Activated B cell treated with CpG ODN at 0.5 μM for 24 hours (primary cell): Measurements from ENCODE around the gene ZCCHC2. TPM values are rescaled to one million over a fixed set of nuclear protein-coding genes. Genes with fewer than 3 reads are reported as not detected.

ENCODE experiments used
- ATAC-seq: fragments of 200-7000 bp; cut with Tn5 transposase; one replicate; pipeline ENCODE4 v1.10.0; 2021; ENCODE audit warnings: low read depth, mild to moderate bottlenecking, moderate library complexity
- CTCF ChIA-PET: fragments of 350-600 bp; sonication (Branson Sonifier 250); formaldehyde crosslinking; loops from one replicate; lab custom pipeline; 2021; ENCODE audit warnings: antibody characterized with exemption; lab: Charles Lee
- POLR2A ChIA-PET: fragments of 350-600 bp; sonication (Branson Sonifier 250); formaldehyde crosslinking; loops from one replicate; lab custom pipeline; 2021; ENCODE audit warnings: antibody characterized with exemption; lab: Charles Lee
- DNase-seq: peaks from one replicate; pipeline ENCODE4 v3.0.0; 2022
- H3K27ac Mint-ChIP-seq: one replicate; pipeline ENCODE4 v1.8.0; 2020; ENCODE audit warnings: mixed read lengths
- H3K27me3 Mint-ChIP-seq: one replicate; pipeline ENCODE4 v1.8.0; 2021; ENCODE audit warnings: mixed read lengths
- H3K36me3 Mint-ChIP-seq: one replicate; pipeline ENCODE4 v1.8.0; 2021; ENCODE audit warnings: low read depth, mixed read lengths
- H3K4me1 Mint-ChIP-seq: one replicate; pipeline ENCODE4 v1.8.0; 2021; ENCODE audit warnings: mixed read lengths
- H3K4me3 Mint-ChIP-seq: one replicate; pipeline ENCODE4 v1.8.0; 2020; ENCODE audit warnings: mild to moderate bottlenecking, mixed read lengths
- H3K9me3 Mint-ChIP-seq: one replicate; pipeline ENCODE4 v1.8.0; 2020; ENCODE audit warnings: mixed read lengths
- CTCF ChIP-seq: fragments of 200-600 bp; IDR thresholded peaks from one replicate; pipeline ENCODE4 v1.8.0; 2022; ENCODE audit warnings: antibody characterized with exemption, mild to moderate bottlenecking
- intact Hi-C: fragments of 100-400 bp; cut with micrococcal nuclease; formaldehyde crosslinking; loops from one replicate; pipeline ENCODE4 v1.15.1; 2024
- total RNA-seq: library from RNA; stranded (reverse); gene quantifications from 2 replicates; pipeline ENCODE4 v1.2.3, GENCODE V29; 2022

ZCCHC2 gene
- total RNA-seq, 1 donor from 2014 or later = 29.4 TPM

DNA sequence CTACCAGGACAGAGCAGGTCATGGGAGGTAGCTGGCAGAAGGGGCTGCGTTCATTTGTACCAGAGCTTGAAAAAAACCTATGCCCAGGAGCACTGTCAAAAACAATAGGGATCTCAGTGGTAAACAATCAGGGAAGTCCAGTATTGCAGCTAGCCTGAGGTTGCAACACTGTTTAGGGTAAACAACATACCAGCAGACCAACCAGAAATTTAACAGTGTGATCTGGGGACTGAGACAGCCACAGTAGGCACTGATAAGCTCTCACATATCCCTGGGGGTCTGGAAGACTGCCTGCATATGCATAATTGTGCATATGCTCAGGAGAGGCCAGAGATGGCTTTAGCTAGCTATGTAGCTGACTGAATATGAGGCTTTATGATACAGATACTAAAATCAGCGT is 12.0 kb upstream of the ZCCHC2 start:
- peaks cover 10% of the 10 kb centered on the region for H3K4me1 Mint-ChIP-seq
- no peak for TF ChIP-seq CTCF
- peaks cover 25% of the 10 kb centered on the region for H3K9me3 Mint-ChIP-seq
- DNase-seq (no peak), ATAC-seq (no peak)
- POLR2A ChIA-PET = no interaction called here
- intact Hi-C loops = no loop called here
- H3K36me3 Mint-ChIP-seq = peaks cover 3% of the 10 kb centered on the region
- no peak overlapping the region for H3K27ac Mint-ChIP-seq
- H3K27me3 Mint-ChIP-seq = no peaks in the 10 kb centered on the region
- no peak overlapping the region for H3K4me3 Mint-ChIP-seq
- CTCF ChIA-PET = interaction anchor here (1.1 kb wide), 1 partner anchor 472 kb away, joined by 3 read pairs; no protein-coding TSS in a partner anchor

- intact Hi-C loops = no loop called here
- peaks cover 25% of the 10 kb centered on the region for H3K9me3 Mint-ChIP-seq
- no peak overlapping the region for H3K27ac Mint-ChIP-seq
- no peaks in the 10 kb centered on the region for H3K27me3 Mint-ChIP-seq
- POLR2A ChIA-PET = interaction anchor here (0.6 to 1.6 kb wide), 2 partner anchors 10 to 14 kb away, joined by 3 to 4 read pairs; partner anchors contain the start of gene ZCCHC2
- no peak overlapping the region for H3K4me3 Mint-ChIP-seq
- no peak for TF ChIP-seq CTCF
- H3K4me1 Mint-ChIP-seq = no peaks in the 10 kb centered on the region
- DNase-seq = no peak
- CTCF ChIA-PET = no interaction called here
- no peak for ATAC-seq
- peaks cover 3% of the 10 kb centered on the region for H3K36me3 Mint-ChIP-seq
These were observed 10.3 kb upstream of the ZCCHC2 start for GRCh38 chr18:62512532-62512931.

DNA sequence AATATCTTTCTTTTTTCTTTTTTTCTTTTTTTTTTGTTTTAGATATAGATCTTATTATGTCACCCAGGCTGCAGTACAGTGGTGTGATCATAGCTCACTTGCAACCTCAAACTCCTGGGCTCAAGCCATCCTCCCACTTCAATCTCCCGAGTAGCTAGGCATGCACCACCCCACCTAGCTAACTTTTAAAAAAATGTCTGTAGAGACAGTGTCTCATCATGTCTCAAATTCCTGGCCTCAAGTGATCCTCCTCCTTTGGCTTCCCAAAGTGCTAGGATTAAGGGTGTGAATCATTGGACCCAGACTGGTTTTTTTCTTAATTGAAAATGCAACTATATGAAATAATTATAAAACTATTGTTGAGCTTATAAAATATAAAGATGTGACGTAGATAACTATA is 9.8 kb upstream of the ZCCHC2 start:
- peaks cover 25% of the 10 kb centered on the region for H3K9me3 Mint-ChIP-seq
- no peak overlapping the region for H3K27ac Mint-ChIP-seq
- ATAC-seq (no peak), DNase-seq (no peak)
- no peak for TF ChIP-seq CTCF
- POLR2A ChIA-PET = interaction anchor here (0.6 to 1.6 kb wide), 2 partner anchors 10 to 14 kb away, joined by 3 to 4 read pairs; partner anchors contain the start of gene ZCCHC2
- intact Hi-C loops = no loop called here
- peaks cover 3% of the 10 kb centered on the region for H3K36me3 Mint-ChIP-seq
- H3K4me1 Mint-ChIP-seq = no peaks in the 10 kb centered on the region
- H3K4me3 Mint-ChIP-seq = no peak overlapping the region
- no peaks in the 10 kb centered on the region for H3K27me3 Mint-ChIP-seq
- CTCF ChIA-PET = no interaction called here

DNA sequence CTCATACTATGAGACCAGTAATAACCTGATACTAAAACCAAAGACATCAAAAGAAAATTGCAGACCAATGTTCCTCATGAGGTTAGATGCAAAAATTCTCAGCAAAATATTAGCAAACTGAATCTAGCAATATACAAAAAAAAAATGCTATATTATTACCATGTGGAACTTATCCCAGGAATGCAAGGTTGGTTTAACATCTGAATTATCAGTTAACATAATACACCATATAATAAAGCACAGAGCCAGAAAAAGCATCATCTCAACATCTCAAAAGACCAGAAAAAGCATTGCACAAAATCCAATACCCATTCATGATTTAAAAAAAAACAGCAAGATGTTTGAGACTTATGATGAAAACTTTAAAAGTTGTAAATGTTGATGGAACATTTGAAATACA is 8.3 kb upstream of the ZCCHC2 start:
- peaks cover 25% of the 10 kb centered on the region for H3K9me3 Mint-ChIP-seq
- H3K27me3 Mint-ChIP-seq = no peaks in the 10 kb centered on the region
- peaks cover 3% of the 10 kb centered on the region for H3K36me3 Mint-ChIP-seq
- ChIA-PET POLR2A (no interaction called here), CTCF (no interaction called here)
- DNase-seq = no peak
- intact Hi-C loops = no loop called here
- TF ChIP-seq CTCF = no peak
- no peak for ATAC-seq
- H3K27ac Mint-ChIP-seq = no peak overlapping the region
- no peak overlapping the region for H3K4me3 Mint-ChIP-seq
- H3K4me1 Mint-ChIP-seq = no peaks in the 10 kb centered on the region

DNA sequence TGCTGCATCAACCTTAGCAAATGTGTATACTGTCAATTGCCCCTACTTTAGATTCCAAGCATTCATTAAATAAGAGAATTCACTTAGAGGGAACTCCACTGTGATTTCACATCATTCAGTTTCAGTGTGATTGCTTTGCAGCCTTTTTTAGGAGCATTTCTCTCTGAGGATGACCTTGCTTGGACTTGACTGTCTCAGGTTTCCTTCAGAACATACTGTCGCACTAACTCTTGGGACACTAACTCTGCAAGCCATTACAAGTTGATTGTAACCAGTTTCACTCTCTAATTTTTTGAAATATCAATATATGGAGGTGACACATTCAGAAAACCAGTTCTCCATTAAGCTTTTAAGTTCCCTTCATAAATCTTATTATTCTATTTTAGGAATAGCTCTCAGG is 6.6 kb upstream of the ZCCHC2 start:
- DNase-seq = no peak
- Mint-ChIP-seq H3K9me3 (peaks cover 25% of the 10 kb centered on the region), H3K27me3 (no peaks in the 10 kb centered on the region), H3K27ac (no peak overlapping the region), H3K36me3 (peaks cover 3% of the 10 kb centered on the region), H3K4me3 (no peak overlapping the region), H3K4me1 (peaks cover 5% of the 10 kb centered on the region)
- intact Hi-C loops = no loop called here
- ChIA-PET CTCF (no interaction called here), POLR2A (no interaction called here)
- no peak for ATAC-seq
- no peak for TF ChIP-seq CTCF
